Neural progenitor cell (in vitro differentiated cells): ENCODE measurements around the gene CEMIP2. TPM values are rescaled to one million over a fixed set of nuclear protein-coding genes. Genes with fewer than 3 reads are reported as not detected.

ENCODE experiments used
- DNase-seq: peaks from one replicate; pipeline ENCODE4 v3.0.0-alpha.2; 2016; ENCODE audit warnings: low spot score
- H2AFZ ChIP-seq: fragments of 200-600 bp; sonication (generic); replicated peaks from 2 replicates; pipeline ENCODE4 v1.6.1; 2016; ENCODE audit warnings: antibody characterized with exemption
- H3F3A ChIP-seq: fragments of 200-600 bp; sonication (generic); 2 replicates; pipeline ENCODE4 v1.6.1; 2016; ENCODE audit warnings: antibody characterized with exemption, low read depth
- H3K27ac ChIP-seq: fragments of 200-600 bp; sonication (generic); 2 replicates; pipeline ENCODE4 v1.5.1; 2016; ENCODE audit warnings: mild to moderate bottlenecking
- H3K27me3 ChIP-seq: fragments of 200-600 bp; sonication (generic); 2 replicates; pipeline ENCODE4 v1.6.1; 2016; ENCODE audit warnings: mild to moderate bottlenecking, moderate library complexity
- H3K36me3 ChIP-seq: fragments of 200-600 bp; sonication (generic); 2 replicates; pipeline ENCODE4 v1.5.1; 2016
- H3K4me1 ChIP-seq: fragments of 200-600 bp; sonication (generic); 2 replicates; pipeline ENCODE4 v1.6.1; 2016; ENCODE audit warnings: mixed run types
- H3K4me2 ChIP-seq: fragments of 200-600 bp; sonication (generic); 2 replicates; pipeline ENCODE4 v1.6.1; 2016
- H3K4me3 ChIP-seq: fragments of 200-600 bp; sonication (generic); 2 replicates; pipeline ENCODE4 v1.5.1; 2016
- H3K79me2 ChIP-seq: fragments of 200-600 bp; sonication (generic); 2 replicates; pipeline ENCODE4 v1.6.1; 2016; ENCODE audit warnings: low read depth
- H3K9ac ChIP-seq: fragments of 200-600 bp; sonication (generic); 2 replicates; pipeline ENCODE4 v1.6.1; 2016
- H3K9me3 ChIP-seq: fragments of 200-600 bp; sonication (generic); 2 replicates; pipeline ENCODE4 v1.5.1; 2016; ENCODE audit warnings: low read depth
- H4K20me1 ChIP-seq: fragments of 200-600 bp; sonication (generic); 2 replicates; pipeline ENCODE4 v1.6.1; 2016; ENCODE audit warnings: low read depth
- H3K27ac Mint-ChIP-seq: 3 replicates; pipeline ENCODE4 v1.8.0; 2021; ENCODE audit warnings: mixed read lengths
- H3K27me3 Mint-ChIP-seq: 2 replicates; pipeline ENCODE4 v1.8.0; 2022; ENCODE audit warnings: low read depth, mild to moderate bottlenecking, inconsistent platforms, moderate library complexity, mixed read lengths; ENCODE audit not compliant: insufficient read depth
- H3K36me3 Mint-ChIP-seq: 3 replicates; pipeline ENCODE4 v1.8.0; 2021; ENCODE audit warnings: mixed read lengths
- H3K4me1 Mint-ChIP-seq: 3 replicates; pipeline ENCODE4 v1.8.0; 2021; ENCODE audit warnings: mixed read lengths
- H3K4me3 Mint-ChIP-seq: 3 replicates; pipeline ENCODE4 v1.8.0; 2021; ENCODE audit warnings: mild to moderate bottlenecking, moderate library complexity, mixed read lengths
- H3K9me3 Mint-ChIP-seq: 3 replicates; pipeline ENCODE4 v1.8.0; 2020; ENCODE audit warnings: mixed read lengths
- EZH2 ChIP-seq: fragments of 200-600 bp; sonication (generic); IDR thresholded peaks from 2 replicates; pipeline ENCODE4 v1.6.1; 2017; ENCODE audit warnings: antibody characterized with exemption, mild to moderate bottlenecking, moderate library complexity
- EZH2phosphoT487 ChIP-seq: fragments of 200-600 bp; sonication (generic); IDR thresholded peaks from 2 replicates; pipeline ENCODE4 v1.6.1; 2017; ENCODE audit warnings: antibody characterized with exemption
- total RNA-seq: library from RNA; depleted of rRNA; stranded (reverse); fragments of >200 nt; gene quantifications from 2 replicates; pipeline ENCODE4 v1.2.3, GENCODE V29; 2015; ENCODE audit warnings: low replicate concordance
- TF ChIP-seq, protein P1 (sequence below): fragments of 200-600 bp; sonication (generic); IDR thresholded peaks from 2 replicates; pipeline ENCODE4 v1.5.1; 2017; ENCODE audit warnings: antibody characterized with exemption, mild to moderate bottlenecking

Gene CEMIP2
- total RNA-seq, 1 donor from 2014 or later, result 218 TPM

DNA sequence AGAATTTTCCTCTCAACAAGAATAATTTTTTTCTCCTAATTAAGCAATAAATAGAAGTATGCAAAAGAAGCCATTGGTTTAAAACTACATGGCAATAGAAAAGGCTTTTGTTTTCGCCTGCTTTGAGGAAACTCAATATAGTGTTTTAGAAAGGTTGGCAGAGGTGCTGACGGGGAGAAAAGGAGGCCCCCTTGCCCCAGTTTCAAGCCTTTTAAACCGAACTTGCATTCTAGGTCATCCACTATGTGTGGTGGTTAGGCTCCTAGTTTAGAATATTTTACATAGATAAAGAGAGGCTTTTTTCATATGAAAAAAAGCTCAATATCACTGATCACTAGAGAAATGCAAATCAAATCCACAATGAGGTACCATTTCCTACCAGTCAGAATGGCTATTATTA is 33.5 kb upstream of the CEMIP2 start:
- Histone ChIP-seq H3K36me3 (no peaks in the 10 kb centered on the region), H3K27ac (no peak overlapping the region), H3K4me1 (no peaks in the 10 kb centered on the region), H3K27me3 (no peaks in the 10 kb centered on the region), H2AFZ (no peak overlapping the region), H4K20me1 (no peaks in the 10 kb centered on the region), H3K4me2 (no peak overlapping the region), H3K9ac (no peak overlapping the region), H3K4me3 (no peak overlapping the region), H3K9me3 (no peaks in the 10 kb centered on the region), H3K79me2 (no peaks in the 10 kb centered on the region), H3F3A (no peaks in the 10 kb centered on the region)
- Mint-ChIP-seq H3K4me3 (no peak overlapping the region), H3K27me3 (peaks cover 3% of the 10 kb centered on the region), H3K27ac (no peak overlapping the region), H3K9me3 (peaks cover 3% of the 10 kb centered on the region), H3K36me3 (no peaks in the 10 kb centered on the region), H3K4me1 (peaks cover under 1% of the 10 kb centered on the region)
- no peak for DNase-seq
- TF ChIP-seq EZH2phosphoT487 (no peak), EZH2 (no peak)
- TF ChIP-seq, protein P1, sequence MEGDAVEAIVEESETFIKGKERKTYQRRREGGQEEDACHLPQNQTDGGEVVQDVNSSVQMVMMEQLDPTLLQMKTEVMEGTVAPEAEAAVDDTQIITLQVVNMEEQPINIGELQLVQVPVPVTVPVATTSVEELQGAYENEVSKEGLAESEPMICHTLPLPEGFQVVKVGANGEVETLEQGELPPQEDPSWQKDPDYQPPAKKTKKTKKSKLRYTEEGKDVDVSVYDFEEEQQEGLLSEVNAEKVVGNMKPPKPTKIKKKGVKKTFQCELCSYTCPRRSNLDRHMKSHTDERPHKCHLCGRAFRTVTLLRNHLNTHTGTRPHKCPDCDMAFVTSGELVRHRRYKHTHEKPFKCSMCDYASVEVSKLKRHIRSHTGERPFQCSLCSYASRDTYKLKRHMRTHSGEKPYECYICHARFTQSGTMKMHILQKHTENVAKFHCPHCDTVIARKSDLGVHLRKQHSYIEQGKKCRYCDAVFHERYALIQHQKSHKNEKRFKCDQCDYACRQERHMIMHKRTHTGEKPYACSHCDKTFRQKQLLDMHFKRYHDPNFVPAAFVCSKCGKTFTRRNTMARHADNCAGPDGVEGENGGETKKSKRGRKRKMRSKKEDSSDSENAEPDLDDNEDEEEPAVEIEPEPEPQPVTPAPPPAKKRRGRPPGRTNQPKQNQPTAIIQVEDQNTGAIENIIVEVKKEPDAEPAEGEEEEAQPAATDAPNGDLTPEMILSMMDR, result no peak

DNA sequence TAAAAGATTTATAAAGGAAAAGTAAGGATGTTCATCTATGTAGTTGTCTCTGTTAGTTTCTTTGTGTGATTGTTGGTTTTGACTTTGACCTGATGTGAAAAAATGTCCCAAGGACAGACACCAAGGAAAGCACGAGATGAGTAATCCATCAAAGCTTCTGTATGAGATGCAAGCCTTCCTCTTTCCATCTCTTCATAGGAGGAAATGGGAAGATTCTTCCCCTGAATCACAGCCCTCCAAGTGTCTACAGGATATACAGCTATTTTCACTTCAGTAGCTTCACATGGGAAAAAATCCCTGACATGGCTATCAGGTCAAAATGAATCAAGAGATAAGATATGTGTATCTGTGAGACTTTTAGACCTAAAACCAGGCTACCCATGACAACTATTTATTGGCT is 29.0 kb upstream of the CEMIP2 start:
- peaks cover 11% of the 10 kb centered on the region for H3K4me1 Mint-ChIP-seq
- no peaks in the 10 kb centered on the region for H3K9me3 ChIP-seq

DNA sequence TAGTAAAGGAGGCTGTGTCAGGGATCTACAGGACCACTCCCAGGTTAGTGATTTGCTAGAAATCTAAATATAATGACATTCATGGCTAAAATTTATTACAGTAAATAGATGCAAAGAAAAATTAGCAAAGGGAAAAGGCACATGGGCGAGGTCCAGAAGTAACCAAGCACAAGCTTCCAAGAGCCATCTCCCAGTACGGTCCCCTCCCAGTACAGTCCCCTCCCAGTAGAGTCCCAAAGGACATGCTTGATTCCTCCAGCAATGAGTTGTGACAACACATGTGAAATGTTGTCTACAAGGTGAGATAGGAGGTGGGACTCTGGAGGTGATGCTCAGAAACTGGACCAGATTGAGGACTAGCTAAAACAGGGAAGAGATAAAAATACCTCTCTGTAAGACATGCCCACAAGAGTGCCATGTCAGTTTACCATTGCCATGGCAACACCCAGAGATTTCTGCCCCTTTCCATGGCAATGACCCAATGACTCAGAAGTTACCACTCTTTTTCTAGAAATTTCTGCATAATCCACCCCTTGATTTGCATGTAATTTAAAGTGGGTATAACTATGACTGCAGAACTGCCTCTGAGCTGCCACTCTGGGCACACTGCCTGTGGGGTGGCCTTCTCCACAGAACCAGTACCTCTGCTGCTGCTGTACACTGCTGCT is 27.9 kb upstream of the CEMIP2 start:
- Mint-ChIP-seq H3K36me3 (no peaks in the 10 kb centered on the region), H3K4me1 (peaks cover 11% of the 10 kb centered on the region), H3K9me3 (peaks cover 4% of the 10 kb centered on the region), H3K27me3 (peaks cover 5% of the 10 kb centered on the region), H3K27ac (no peak overlapping the region), H3K4me3 (no peak overlapping the region)
- Histone ChIP-seq H3F3A (no peaks in the 10 kb centered on the region), H3K4me3 (no peak overlapping the region), H3K9me3 (no peaks in the 10 kb centered on the region), H3K36me3 (no peaks in the 10 kb centered on the region), H3K79me2 (no peaks in the 10 kb centered on the region), H3K4me2 (no peak overlapping the region), H3K9ac (no peak overlapping the region), H3K27ac (no peak overlapping the region), H2AFZ (no peak overlapping the region), H3K4me1 (no peaks in the 10 kb centered on the region), H3K27me3 (no peaks in the 10 kb centered on the region), H4K20me1 (no peaks in the 10 kb centered on the region)
- TF ChIP-seq EZH2phosphoT487, result no peak
- TF ChIP-seq EZH2, result no peak
- TF ChIP-seq, protein P1, result no peak
- DNase-seq, result no peak

More for the DNA sequence above, 29.0 kb upstream of the CEMIP2 start:
- H3K36me3 ChIP-seq, result no peaks in the 10 kb centered on the region
- H3K4me1 ChIP-seq, result no peaks in the 10 kb centered on the region
- H3K79me2 ChIP-seq, result no peaks in the 10 kb centered on the region
- H2AFZ ChIP-seq, result no peak overlapping the region
- no peak overlapping the region for H3K4me2 ChIP-seq
- peaks cover 5% of the 10 kb centered on the region for H3K27me3 Mint-ChIP-seq
- no peaks in the 10 kb centered on the region for H3K36me3 Mint-ChIP-seq
- no peaks in the 10 kb centered on the region for H3K27me3 ChIP-seq
- DNase-seq, result no peak
- TF ChIP-seq EZH2phosphoT487 (no peak), EZH2 (no peak)
- TF ChIP-seq, protein P1, result no peak
- H3K9me3 Mint-ChIP-seq, result peaks cover 4% of the 10 kb centered on the region
- H4K20me1 ChIP-seq, result no peaks in the 10 kb centered on the region
- no peak overlapping the region for H3K4me3 ChIP-seq
- no peaks in the 10 kb centered on the region for H3F3A ChIP-seq
- no peak overlapping the region for H3K27ac Mint-ChIP-seq
- no peak overlapping the region for H3K4me3 Mint-ChIP-seq
- H3K9ac ChIP-seq, result no peak overlapping the region
- H3K27ac ChIP-seq, result no peak overlapping the region
